Stimulated activated CD8-positive, alpha-beta memory T cell treated with anti-CD3 and anti-CD28 coated beads, Interleukin-4, amount 100 ng/mL, for 48 hours (primary cell): ENCODE measurements around the gene ITPKC.

ENCODE experiments used
- DNase-seq: peaks from one replicate; pipeline ENCODE4 v3.0.0-alpha.2; 2020

Gene ITPKC

GRCh38 chr19:40742477-40742876 is 25.6 kb downstream of the ITPKC start:
- no peak for DNase-seq

- no peak for DNase-seq
Measured at GRCh38 chr19:40742886-40743285, 26.0 kb downstream of the ITPKC start.

GRCh38 chr19:40743926-40744325 is 27.0 kb downstream of the ITPKC start:
- DNase-seq = no peak

- DNase-seq = peak; percentile 62
Measured at GRCh38 chr19:40744554-40745401, 27.9 kb downstream of the ITPKC start.

- no peak for DNase-seq
Measured at GRCh38 chr19:40745402-40745780, 28.5 kb downstream of the ITPKC start.

GRCh38 chr19:40747536-40747935 is 30.6 kb downstream of the ITPKC start:
- DNase-seq = no peak

- DNase-seq = peak; percentile 100
Measured at GRCh38 chr19:40750058-40750873, 33.4 kb downstream of the ITPKC start, which contains the start of gene ACTMAP. Gene ACTMAP (minus strand): TSS chr19:40750477. CDS start chr19:40749803, 674 bp downstream.

- DNase-seq = peak; percentile 96
Measured at GRCh38 chr19:40750874-40751537, 34.1 kb downstream of the ITPKC start, which contains the start of gene SNRPA. Gene SNRPA (plus strand): TSS chr19:40751203. CDS start chr19:40751409, 206 bp downstream.

- peak; percentile 53 for DNase-seq
Measured at GRCh38 chr19:40752257-40752781, 35.4 kb downstream of the ITPKC start.

GRCh38 chr19:40754611-40755247 is 37.8 kb downstream of the ITPKC start:
- DNase-seq = peak; percentile 81

- no peak for DNase-seq
Measured at GRCh38 chr19:40755248-40755624, 38.3 kb downstream of the ITPKC start.

GRCh38 chr19:40755791-40756190 is 38.9 kb downstream of the ITPKC start:
- DNase-seq = no peak

- peak; percentile 77 for DNase-seq
Measured at GRCh38 chr19:40756502-40757110, 39.7 kb downstream of the ITPKC start.

GRCh38 chr19:40758491-40758890 is 41.6 kb downstream of the ITPKC start:
- DNase-seq = no peak

- DNase-seq = no peak
Measured at GRCh38 chr19:40759352-40759751, 42.4 kb downstream of the ITPKC start.

GRCh38 chr19:40762754-40763470 is 46.0 kb downstream of the ITPKC start:
- peak; percentile 47 for DNase-seq

GRCh38 chr19:40763526-40763925 is 46.6 kb downstream of the ITPKC start:
- no peak for DNase-seq

- peak; percentile 73 for DNase-seq
Measured at GRCh38 chr19:40763963-40764362, 47.1 kb downstream of the ITPKC start.

- peak; percentile 31 for DNase-seq
Measured at GRCh38 chr19:40766385-40766784, 49.5 kb downstream of the ITPKC start.

GRCh38 chr19:40768869-40769268 is 52.0 kb downstream of the ITPKC start:
- DNase-seq = no peak
